Esophagus squamous epithelium (tissue), 5 donors: ENCODE results near the gene API5. TPM values are rescaled to one million over a fixed set of nuclear protein-coding genes. Genes with fewer than 3 reads are reported as not detected.

Experiments
- DNase-seq: peaks from one replicate; lab custom pipeline; 2025; lab: John Stamatoyannopoulos, UW
- H3K27ac ChIP-seq, 4 donors: fragments of 200-600 bp; sonication (generic); one replicate each; pipeline ENCODE4 v1.5.1; 2016 to 2019; ENCODE audit warnings: mild to moderate bottlenecking in 1 of 4
- H3K27me3 ChIP-seq, 4 donors: fragments of 200-600 bp; sonication (generic); 1 replicate in 3 of 4; 2 replicates in 1 of 4; pipeline versions ENCODE4 v1.5.1 to v1.6.0; 2017 to 2021; ENCODE audit warnings: antibody characterized with exemption in 1 of 4
- H3K36me3 ChIP-seq, 3 donors: fragments of 200-600 bp; sonication (generic); one replicate each; pipeline ENCODE4 v1.5.1; 2016 to 2019
- H3K4me1 ChIP-seq, 3 donors: fragments of 200-600 bp; sonication (generic); one replicate each; pipeline ENCODE4 v1.5.1; 2017 to 2019
- H3K4me3 ChIP-seq, 4 donors: fragments of 200-600 bp; sonication (generic); 1 replicate in 3 of 4; 2 replicates in 1 of 4; pipeline ENCODE4 v1.5.1; 2016 to 2019; ENCODE audit warnings: mild to moderate bottlenecking in 2 of 4, moderate library complexity in 1 of 4
- H3K9me3 ChIP-seq, 3 donors: fragments of 200-600 bp; sonication (generic); one replicate each; pipeline ENCODE4 v1.5.1; 2016 to 2019
- POLR2A ChIP-seq, 4 donors: fragments of 450-650 bp; IDR thresholded peaks; one replicate each; pipeline ENCODE4 v1.6.1; 2017; ENCODE audit warnings: antibody characterized with exemption in 4 of 4, mild to moderate bottlenecking in 4 of 4, moderate library complexity in 3 of 4
- WGBS, 2 donors: methylation state at CpG; one replicate each; pipeline ENCODE4 v1.1.5; 2018; 5-methylcytosine and 5-hydroxymethylcytosine counted together
- intact Hi-C: fragments of 100-400 bp; cut with DNase I; formaldehyde crosslinking; loops from one replicate; pipeline ENCODE4 v1.15.0; 2022
- total RNA-seq, 4 donors: library from RNA; depleted of rRNA; stranded (reverse); fragments of >200 nt; gene quantifications; one replicate each; pipeline ENCODE4 v1.1.0, GENCODE V29; 2016
- TF ChIP-seq, protein P1 (sequence below), 6 experiments: fragments of 450-650 bp in 4 of 6; fragments of 200-600 bp in 2 of 6; sonication (generic) in 2 of 6; IDR thresholded peaks; one replicate each; pipeline ENCODE4 v1.5.1; 2016 to 2019; ENCODE audit warnings: antibody characterized with exemption in 6 of 6, mild to moderate bottlenecking in 4 of 6, moderate library complexity in 4 of 6
- donor health status: DM: yes; HTN: yes; CAD: no.

Gene API5
- total RNA-seq, 4 donors from 2014 or later, result 58.4 to 83.0 (median 82.3) TPM

GRCh38 chr11:43358801-43359421 lies 47.1 kb downstream of the API5 start, which contains the start of gene TTC17:
TTC17 (plus strand) TSS chr11:43358920; CDS start chr11:43358955, 35 bp downstream.
- DNase-seq, result peak; percentile 73
- peak within 1 kb of the TSS; percentile 79 to 100 (median 96) for H3K4me3 ChIP-seq
- peaks cover 0 to 9% (median 0%) of the 10 kb centered on the region in 3 donors for H3K36me3 ChIP-seq
- 1 to 2% methylated on average over 11 to 15 of the region's 58 CpGs for WGBS, 2 donors
- peak within 1 kb of the TSS; percentile 89 to 97 (median 94) for H3K27ac ChIP-seq
- no peaks in the 10 kb centered on the region for H3K9me3 ChIP-seq
- peak in 3 of 4 donors; percentile 52 to 90 (median 79) for TF ChIP-seq POLR2A (IDR thresholded peaks at IDR 0.05)
- TF ChIP-seq, protein P1, sequence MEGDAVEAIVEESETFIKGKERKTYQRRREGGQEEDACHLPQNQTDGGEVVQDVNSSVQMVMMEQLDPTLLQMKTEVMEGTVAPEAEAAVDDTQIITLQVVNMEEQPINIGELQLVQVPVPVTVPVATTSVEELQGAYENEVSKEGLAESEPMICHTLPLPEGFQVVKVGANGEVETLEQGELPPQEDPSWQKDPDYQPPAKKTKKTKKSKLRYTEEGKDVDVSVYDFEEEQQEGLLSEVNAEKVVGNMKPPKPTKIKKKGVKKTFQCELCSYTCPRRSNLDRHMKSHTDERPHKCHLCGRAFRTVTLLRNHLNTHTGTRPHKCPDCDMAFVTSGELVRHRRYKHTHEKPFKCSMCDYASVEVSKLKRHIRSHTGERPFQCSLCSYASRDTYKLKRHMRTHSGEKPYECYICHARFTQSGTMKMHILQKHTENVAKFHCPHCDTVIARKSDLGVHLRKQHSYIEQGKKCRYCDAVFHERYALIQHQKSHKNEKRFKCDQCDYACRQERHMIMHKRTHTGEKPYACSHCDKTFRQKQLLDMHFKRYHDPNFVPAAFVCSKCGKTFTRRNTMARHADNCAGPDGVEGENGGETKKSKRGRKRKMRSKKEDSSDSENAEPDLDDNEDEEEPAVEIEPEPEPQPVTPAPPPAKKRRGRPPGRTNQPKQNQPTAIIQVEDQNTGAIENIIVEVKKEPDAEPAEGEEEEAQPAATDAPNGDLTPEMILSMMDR (IDR thresholded peaks at IDR 0.05), result peak in 1 of 6 experiments; percentile 3
- no peaks in the 10 kb centered on the region for H3K27me3 ChIP-seq
- H3K4me1 ChIP-seq, result peaks cover 9 to 36% (median 16%) of the 10 kb centered on the region in 3 donors
- intact Hi-C loops, result no loop called here

DNA sequence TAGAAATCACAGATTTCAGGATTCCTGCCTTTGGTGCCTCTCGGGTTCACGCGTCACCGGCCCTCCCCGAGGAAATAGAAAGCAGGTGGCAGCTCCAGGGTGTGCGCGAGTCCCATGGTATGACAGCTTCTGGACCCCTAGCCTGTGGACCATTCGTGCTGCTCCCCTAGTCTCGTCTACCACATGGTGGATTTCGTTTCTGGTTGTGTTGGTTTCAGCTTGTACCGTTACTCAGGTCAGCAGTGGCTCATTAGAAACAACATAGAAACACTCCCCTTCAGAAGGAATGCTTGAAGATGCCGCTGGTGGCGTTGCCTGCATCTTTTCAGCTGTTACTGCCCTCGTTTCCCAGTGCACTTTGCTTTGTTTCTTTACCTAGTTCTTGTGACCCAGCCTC lies 47.6 kb downstream of the API5 start:
- Histone ChIP-seq H3K4me3 (peak overlapping the region; percentile 79 to 100 (median 96)), H3K27me3 (no peaks in the 10 kb centered on the region), H3K9me3 (no peaks in the 10 kb centered on the region), H3K36me3 (peaks cover 0 to 9% (median 0%) of the 10 kb centered on the region in 3 donors), H3K4me1 (peaks cover 9 to 36% (median 16%) of the 10 kb centered on the region in 3 donors), H3K27ac (peak overlapping the region; percentile 89 to 97 (median 94))
- WGBS, 2 donors, result 0% methylated on average over 10 to 12 of the region's 14 CpGs
- no peak for TF ChIP-seq POLR2A (IDR thresholded peaks at IDR 0.05)
- TF ChIP-seq, protein P1 (IDR thresholded peaks at IDR 0.05), result no peak
- intact Hi-C loops, result no loop called here
- no peak for DNase-seq

DNA sequence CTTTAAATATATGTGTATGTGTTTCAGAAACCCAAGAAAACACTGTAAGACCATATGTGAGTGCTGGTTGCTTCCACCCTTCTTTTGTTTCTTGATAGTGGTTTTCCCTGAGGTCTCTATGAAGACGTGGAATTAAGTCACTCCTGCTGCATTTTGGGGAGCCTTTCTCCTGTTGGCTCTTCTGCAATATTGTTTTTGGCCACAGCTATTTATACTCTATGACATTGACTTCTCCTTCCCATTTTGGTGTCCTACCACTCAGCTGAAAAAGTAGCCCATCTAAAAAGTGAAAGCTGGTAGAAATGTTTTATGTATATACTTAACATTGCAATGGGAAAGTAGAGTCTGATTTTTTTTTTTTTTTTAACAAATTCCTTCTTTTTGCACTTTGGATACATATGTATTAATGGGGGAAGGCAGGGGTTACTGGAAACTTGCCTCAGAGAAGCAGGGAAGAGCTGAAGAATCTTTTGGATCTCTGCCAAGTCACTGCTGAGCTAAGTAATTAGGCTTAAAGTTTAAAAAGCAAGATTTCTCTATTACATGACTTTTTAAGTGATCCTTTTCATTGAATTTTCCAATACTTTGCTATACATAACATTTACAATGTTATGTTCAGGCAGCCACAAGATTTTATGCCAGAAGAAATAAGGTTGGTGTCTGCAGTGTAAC lies 48.7 kb downstream of the API5 start:
- no peaks in the 10 kb centered on the region for H3K27me3 ChIP-seq
- peaks cover 0 to 19% (median 0%) of the 10 kb centered on the region in 3 donors for H3K36me3 ChIP-seq
- intact Hi-C loops, result no loop called here
- H3K4me3 ChIP-seq, result peak overlapping the region in 3 of 4 donors; percentile 79 to 100 (median 92)
- 22 to 37% methylated on average over 1 of the region's 1 CpG for WGBS, 2 donors
- no peaks in the 10 kb centered on the region for H3K9me3 ChIP-seq
- TF ChIP-seq POLR2A (IDR thresholded peaks at IDR 0.05), result no peak
- TF ChIP-seq, protein P1 (IDR thresholded peaks at IDR 0.05), result no peak
- DNase-seq, result no peak
- H3K27ac ChIP-seq, result no peak overlapping the region
- H3K4me1 ChIP-seq, result peaks cover 9 to 36% (median 16%) of the 10 kb centered on the region in 3 donors

GRCh38 chr11:43366677-43367076 lies 54.9 kb downstream of the API5 start:
- intact Hi-C loops, result no loop called here
- 56 to 81% methylated on average over 5 of the region's 5 CpGs for WGBS, 2 donors
- H3K4me1 ChIP-seq, result peaks cover 0 to 43% (median 6%) of the 10 kb centered on the region in 3 donors
- H3K36me3 ChIP-seq, result peaks cover 0 to 43% (median 0%) of the 10 kb centered on the region in 3 donors
- H3K4me3 ChIP-seq, result no peak overlapping the region
- no peaks in the 10 kb centered on the region for H3K9me3 ChIP-seq
- DNase-seq, result no peak
- H3K27ac ChIP-seq, result no peak overlapping the region
- H3K27me3 ChIP-seq, result no peaks in the 10 kb centered on the region
- TF ChIP-seq, protein P1 (IDR thresholded peaks at IDR 0.05), result no peak
